Skeletal muscle satellite cell (primary cell): ENCODE results near the gene NEMF. TPM values are rescaled to one million over a fixed set of nuclear protein-coding genes. Genes with fewer than 3 reads are reported as not detected.
"Not testable (repeated sequence)": the region's sequence is repeated elsewhere in the genome, so short reads cannot be mapped to it uniquely, and the experiment has no call there.

Source experiments
- H3K27me3 ChIP-seq: 2 replicates; pipeline ENCODE4 v1.7.0; 2013; ENCODE audit warnings: low read length; ENCODE audit not compliant: control insufficient read depth, insufficient read depth
- H3K36me3 ChIP-seq: 2 replicates; pipeline ENCODE4 v1.7.0; 2013; ENCODE audit warnings: mild to moderate bottlenecking, control low read depth, low read length; ENCODE audit not compliant: insufficient read depth
- H3K4me1 ChIP-seq: 2 replicates; pipeline ENCODE4 v1.7.0; 2013; ENCODE audit warnings: low read length; ENCODE audit not compliant: control insufficient read depth, insufficient read depth
- H3K4me2 ChIP-seq: 2 replicates; pipeline ENCODE4 v1.7.0; 2013; ENCODE audit warnings: mild to moderate bottlenecking, low read length
- H3K4me3 ChIP-seq: 2 replicates; pipeline ENCODE4 v1.7.0; 2013; ENCODE audit warnings: low read length
- H3K9ac ChIP-seq: 2 replicates; pipeline ENCODE4 v1.7.0; 2013; ENCODE audit warnings: mild to moderate bottlenecking, low read depth, low read length, moderate library complexity
- H3K9me3 ChIP-seq: replicated peaks from 2 replicates; pipeline ENCODE4 v1.7.0; 2013; ENCODE audit warnings: mild to moderate bottlenecking, control low read depth, low read length
- total RNA-seq: library from RNA; depleted of rRNA; stranded (reverse); fragments of >200 nt; gene quantifications from 2 replicates; pipeline ENCODE4 v1.2.3, GENCODE V29; 2012; rRNA removed

The NEMF gene, protein sequence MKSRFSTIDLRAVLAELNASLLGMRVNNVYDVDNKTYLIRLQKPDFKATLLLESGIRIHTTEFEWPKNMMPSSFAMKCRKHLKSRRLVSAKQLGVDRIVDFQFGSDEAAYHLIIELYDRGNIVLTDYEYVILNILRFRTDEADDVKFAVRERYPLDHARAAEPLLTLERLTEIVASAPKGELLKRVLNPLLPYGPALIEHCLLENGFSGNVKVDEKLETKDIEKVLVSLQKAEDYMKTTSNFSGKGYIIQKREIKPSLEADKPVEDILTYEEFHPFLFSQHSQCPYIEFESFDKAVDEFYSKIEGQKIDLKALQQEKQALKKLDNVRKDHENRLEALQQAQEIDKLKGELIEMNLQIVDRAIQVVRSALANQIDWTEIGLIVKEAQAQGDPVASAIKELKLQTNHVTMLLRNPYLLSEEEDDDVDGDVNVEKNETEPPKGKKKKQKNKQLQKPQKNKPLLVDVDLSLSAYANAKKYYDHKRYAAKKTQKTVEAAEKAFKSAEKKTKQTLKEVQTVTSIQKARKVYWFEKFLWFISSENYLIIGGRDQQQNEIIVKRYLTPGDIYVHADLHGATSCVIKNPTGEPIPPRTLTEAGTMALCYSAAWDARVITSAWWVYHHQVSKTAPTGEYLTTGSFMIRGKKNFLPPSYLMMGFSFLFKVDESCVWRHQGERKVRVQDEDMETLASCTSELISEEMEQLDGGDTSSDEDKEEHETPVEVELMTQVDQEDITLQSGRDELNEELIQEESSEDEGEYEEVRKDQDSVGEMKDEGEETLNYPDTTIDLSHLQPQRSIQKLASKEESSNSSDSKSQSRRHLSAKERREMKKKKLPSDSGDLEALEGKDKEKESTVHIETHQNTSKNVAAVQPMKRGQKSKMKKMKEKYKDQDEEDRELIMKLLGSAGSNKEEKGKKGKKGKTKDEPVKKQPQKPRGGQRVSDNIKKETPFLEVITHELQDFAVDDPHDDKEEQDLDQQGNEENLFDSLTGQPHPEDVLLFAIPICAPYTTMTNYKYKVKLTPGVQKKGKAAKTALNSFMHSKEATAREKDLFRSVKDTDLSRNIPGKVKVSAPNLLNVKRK
- total RNA-seq, result 40.3 and 40.4 TPM in 2 replicates

DNA sequence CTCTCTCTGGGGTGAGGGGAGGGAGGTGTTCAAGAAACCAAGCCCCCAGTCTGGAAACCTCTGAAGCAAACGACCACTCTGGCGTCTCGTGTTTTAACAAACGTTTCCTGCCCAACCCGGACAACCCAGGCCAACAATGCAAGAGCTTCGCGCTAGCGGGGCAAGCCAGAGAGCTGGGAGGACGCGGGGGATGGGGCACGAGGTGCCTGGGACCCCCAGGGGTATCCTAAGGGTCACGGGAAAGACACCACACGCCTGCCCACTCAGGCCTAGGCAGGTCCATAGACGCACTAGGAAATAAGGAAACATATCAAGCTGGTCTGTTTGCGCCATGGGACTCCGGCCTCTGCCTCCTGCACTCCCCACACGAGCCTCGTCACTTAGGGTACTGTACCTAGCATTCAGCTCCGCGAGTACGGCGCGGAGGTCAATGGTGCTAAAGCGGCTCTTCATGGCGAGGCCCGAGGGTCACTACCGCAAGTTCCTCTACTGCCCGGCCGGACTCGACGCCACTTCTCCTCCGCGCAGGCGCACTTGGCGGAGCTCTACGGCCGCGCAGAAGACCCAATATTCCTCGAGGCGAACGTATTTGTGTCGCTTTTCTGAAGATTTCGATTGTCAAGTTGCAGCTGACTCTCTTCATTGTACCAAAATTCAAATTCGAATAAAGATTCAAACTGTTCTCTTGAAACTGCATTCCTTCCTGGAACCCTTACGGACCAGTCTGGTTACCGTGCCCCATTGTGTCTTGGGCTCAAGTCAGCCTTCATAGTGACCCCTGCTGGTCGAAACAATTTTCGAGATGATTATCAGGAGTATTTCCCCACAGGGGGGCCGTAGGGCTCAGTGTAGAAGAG is at the start of gene NEMF:
TSS of gene NEMF (minus strand) at position 488 of the 857 bp plus-strand sequence. CDS start at position 453, 35 bp downstream.
- peaks cover 10% of the 10 kb centered on the region for H3K4me1 ChIP-seq
- H3K9me3 ChIP-seq, result no peaks in the 10 kb centered on the region
- H3K27me3 ChIP-seq, result no peaks in the 10 kb centered on the region
- H3K4me3 ChIP-seq, result peak within 1 kb of the TSS; percentile 88
- peaks cover 19% of the 10 kb centered on the region for H3K36me3 ChIP-seq
- H3K9ac ChIP-seq, result peak within 1 kb of the TSS; percentile 96
- H3K4me2 ChIP-seq, result peak within 1 kb of the TSS; percentile 70

DNA sequence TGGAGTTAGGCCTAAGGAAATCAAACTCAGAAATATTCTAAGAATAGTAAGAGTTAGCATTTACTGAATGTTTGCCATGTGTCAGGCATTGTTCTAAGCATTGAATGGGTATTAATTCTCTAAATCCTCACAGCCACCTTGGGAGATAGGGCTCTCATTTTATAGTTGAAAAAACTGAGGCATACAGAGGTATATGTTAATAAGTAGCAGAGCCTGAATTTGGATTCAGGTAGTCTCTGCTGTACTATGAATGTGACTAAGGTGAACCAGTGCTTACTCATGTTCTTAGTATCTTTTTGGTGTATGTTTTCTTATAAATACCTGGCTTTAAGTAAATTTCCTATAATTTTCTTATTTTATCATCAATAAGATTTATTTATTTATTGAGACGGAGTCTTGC is 48.4 kb upstream of the NEMF start:
- Histone ChIP-seq H3K9me3 (no peaks in the 10 kb centered on the region), H3K36me3 (peaks cover 2% of the 10 kb centered on the region), H3K4me1 (peaks cover 19% of the 10 kb centered on the region), H3K27me3 (no peaks in the 10 kb centered on the region), H3K4me2 (no peak overlapping the region), H3K4me3 (no peak overlapping the region), H3K9ac (no peak overlapping the region)

DNA sequence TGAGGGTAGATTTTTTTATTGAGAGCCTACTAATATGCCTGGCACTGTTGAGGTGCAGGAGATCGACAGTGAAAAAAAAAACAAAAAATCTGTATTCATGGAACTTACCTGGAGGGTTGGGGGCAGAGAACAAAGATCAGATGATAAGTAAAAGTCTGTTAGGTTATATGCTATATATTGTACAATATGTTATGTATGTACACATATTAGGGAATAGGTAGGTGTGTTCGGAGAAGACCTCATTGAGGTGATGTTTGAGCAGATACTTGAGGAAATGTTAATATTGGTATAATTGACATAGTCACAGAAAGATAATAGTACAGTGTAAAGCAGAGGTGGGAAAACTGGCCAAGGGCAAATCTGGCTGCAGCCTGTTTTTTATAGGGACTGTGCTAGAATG is 45.9 kb upstream of the NEMF start:
- peaks cover 19% of the 10 kb centered on the region for H3K4me1 ChIP-seq
- H3K4me3 ChIP-seq, result no peak overlapping the region
- peak overlapping the region; percentile 9 for H3K4me2 ChIP-seq
- no peaks in the 10 kb centered on the region for H3K9me3 ChIP-seq
- H3K9ac ChIP-seq, result no peak overlapping the region
- peaks cover 25% of the 10 kb centered on the region for H3K36me3 ChIP-seq
- H3K27me3 ChIP-seq, result no peaks in the 10 kb centered on the region

DNA sequence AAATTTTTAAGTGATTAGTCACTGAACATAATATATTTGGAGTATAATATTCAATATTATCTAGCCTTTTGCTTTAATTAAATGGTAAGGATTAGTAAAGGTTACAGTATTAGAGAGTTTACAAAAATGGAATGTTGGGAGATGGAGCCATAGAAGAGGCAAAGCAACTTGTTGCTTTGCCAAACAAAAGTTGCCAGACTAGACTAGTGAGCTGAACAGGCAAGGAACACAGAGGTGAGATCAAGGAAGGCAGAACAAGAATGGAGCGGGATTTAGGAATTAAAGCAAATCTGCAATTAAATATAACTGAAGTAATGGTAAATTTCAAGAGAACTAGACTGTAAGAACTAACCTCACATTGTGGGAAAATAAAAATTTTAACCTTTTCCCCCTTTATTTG is 45.4 kb upstream of the NEMF start:
- Histone ChIP-seq H3K27me3 (no peaks in the 10 kb centered on the region), H3K4me2 (peak overlapping the region; percentile 85), H3K36me3 (peaks cover 28% of the 10 kb centered on the region), H3K4me3 (peak overlapping the region; percentile 23), H3K9me3 (no peaks in the 10 kb centered on the region), H3K9ac (peak overlapping the region; percentile 100), H3K4me1 (peaks cover 19% of the 10 kb centered on the region)

DNA sequence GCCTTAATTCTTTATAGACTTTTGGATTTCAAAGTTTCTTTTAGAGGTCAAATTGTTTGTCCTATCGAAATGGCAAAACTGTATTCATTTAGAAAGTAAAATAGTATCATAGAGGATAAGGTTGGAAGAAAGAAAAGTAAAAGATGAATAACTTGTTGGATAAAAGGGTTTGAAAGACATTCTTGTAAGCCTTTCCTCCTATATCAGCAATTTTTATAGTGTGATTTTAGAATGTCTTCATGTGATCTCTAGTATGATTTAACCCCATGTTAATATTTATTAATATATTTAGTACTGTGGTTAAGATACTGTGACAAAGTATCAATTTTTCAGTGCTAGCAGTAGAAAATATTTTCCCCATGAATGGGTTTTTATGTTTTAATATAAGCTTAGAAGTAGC is 44.8 kb upstream of the NEMF start:
- Histone ChIP-seq H3K27me3 (no peaks in the 10 kb centered on the region), H3K4me2 (peak overlapping the region; percentile 85), H3K9ac (peak overlapping the region; percentile 100), H3K4me3 (peak overlapping the region; percentile 100), H3K36me3 (peaks cover 28% of the 10 kb centered on the region), H3K4me1 (peaks cover 21% of the 10 kb centered on the region), H3K9me3 (no peaks in the 10 kb centered on the region)

DNA sequence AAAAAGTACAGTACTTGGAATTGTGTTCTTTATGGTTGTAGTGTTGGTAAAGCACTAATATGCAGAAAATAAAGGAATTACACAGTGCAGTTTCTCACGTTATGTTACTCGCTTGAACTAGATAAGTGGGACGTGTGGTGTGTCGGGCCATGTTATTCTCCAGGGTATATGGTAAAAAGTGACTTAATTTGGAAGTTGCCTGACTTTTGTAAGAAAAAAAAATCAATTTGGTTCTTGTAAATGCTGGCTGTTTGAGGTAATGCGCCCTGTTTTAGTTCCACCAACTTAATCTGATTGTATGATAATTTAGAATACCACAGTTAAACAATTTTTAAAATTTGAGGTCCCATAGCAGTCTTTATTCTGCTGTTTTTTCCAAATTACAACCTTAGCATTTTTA is 44.4 kb upstream of the NEMF start:
- peak overlapping the region; percentile 100 for H3K4me3 ChIP-seq
- H3K9ac ChIP-seq, result peak overlapping the region; percentile 100

DNA sequence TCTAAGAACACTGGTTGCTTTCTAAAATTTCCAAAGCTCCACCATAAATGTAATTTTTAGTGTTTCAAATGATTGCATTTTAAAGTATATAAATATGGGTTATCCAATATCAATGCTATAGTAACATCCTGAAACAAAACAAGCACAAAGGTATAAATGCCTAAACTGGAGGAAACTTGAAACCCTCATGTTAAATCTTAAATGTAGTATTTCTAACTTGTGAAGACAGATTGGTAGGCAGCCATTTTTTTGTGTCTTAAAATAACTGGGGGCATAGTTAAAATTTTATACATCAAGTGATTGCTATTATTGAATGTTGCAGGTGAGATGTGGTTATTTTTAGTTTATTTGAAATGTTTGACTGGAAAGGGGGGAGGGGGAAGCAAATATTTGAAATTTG is 43.7 kb upstream of the NEMF start:
- not testable (repeated sequence) for H3K27me3 ChIP-seq, H3K9me3 ChIP-seq
- Histone ChIP-seq H3K9ac (peak overlapping the region; percentile 100), H3K4me3 (peak overlapping the region; percentile 100), H3K36me3 (peaks cover 28% of the 10 kb centered on the region), H3K4me2 (peak overlapping the region; percentile 85), H3K4me1 (peaks cover 30% of the 10 kb centered on the region)

More for the DNA sequence above, 44.4 kb upstream of the NEMF start:
- H3K36me3 ChIP-seq, result peaks cover 28% of the 10 kb centered on the region
- no peaks in the 10 kb centered on the region for H3K27me3 ChIP-seq
- no peaks in the 10 kb centered on the region for H3K9me3 ChIP-seq
- peaks cover 25% of the 10 kb centered on the region for H3K4me1 ChIP-seq
- H3K4me2 ChIP-seq, result peak overlapping the region; percentile 85

DNA sequence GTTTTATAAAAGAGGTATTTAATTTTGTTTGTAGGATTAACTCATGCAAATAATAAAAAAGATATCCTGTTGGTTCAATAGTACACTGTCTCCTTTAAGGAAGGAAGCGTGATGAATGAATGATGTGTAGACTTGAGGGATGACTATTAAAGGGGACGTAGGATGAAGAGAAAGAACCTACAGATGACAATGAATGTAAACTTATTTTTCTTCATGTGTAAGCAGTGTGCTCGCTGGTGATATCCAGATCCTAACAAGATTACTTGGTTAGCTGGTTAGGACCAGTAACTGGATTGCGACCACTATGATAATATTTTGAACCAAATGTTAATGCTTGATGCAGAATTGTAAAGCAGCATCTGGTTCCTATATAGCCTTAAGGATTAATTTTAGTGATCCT is 42.9 kb upstream of the NEMF start:
- Histone ChIP-seq H3K27me3 (no peaks in the 10 kb centered on the region), H3K4me3 (peak overlapping the region; percentile 100), H3K4me1 (peaks cover 30% of the 10 kb centered on the region), H3K9me3 (no peaks in the 10 kb centered on the region), H3K36me3 (peaks cover 28% of the 10 kb centered on the region), H3K4me2 (peak overlapping the region; percentile 85), H3K9ac (peak overlapping the region; percentile 100)

DNA sequence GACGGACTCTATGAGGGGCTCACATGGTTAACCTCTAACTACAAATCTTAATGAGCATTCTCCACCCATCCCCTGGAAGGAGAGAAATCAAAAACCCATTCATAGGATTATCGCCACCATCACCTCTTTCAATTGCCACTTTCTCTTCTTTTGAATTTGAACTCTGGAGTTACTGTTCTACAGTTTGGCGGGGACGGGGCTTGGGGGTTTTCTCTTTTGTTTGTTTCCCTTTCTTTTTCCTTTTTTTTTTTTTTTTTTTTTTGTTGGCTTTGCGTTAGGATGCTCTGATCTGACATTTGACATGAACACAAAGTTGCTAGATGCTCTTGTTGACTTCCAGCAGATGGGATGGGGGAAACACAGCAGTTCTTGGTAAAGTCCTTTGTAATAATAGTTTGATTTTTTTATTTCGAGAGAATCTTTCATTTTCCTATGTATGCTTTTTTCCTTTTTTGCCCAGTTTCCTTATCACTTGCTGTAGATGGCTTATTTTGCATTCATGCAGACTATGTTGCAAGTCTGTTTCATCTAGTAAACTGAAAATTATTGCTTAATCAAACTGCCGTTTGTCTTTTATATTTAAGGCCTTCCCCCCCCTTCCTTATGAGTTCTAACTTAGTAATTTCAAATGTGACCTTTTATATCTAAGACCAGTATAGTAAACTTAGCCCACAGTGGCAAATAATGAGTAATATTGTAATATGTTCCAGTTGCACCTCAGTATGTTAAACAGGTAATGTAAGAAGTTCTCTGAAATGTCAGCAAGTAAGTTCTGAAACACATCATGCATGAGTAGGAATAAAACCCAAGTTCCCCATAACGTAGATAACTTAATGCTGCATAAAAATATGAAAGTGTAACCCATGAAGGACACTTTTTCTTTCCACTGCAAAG is 41.9 kb upstream of the NEMF start:
- H3K27me3 ChIP-seq, H3K9me3 ChIP-seq: not testable (repeated sequence)
- H3K36me3 ChIP-seq, result peaks cover 28% of the 10 kb centered on the region
- peak overlapping the region; percentile 100 for H3K4me3 ChIP-seq
- H3K9ac ChIP-seq, result peak overlapping the region; percentile 100
- peaks cover 30% of the 10 kb centered on the region for H3K4me1 ChIP-seq
- H3K4me2 ChIP-seq, result peak overlapping the region; percentile 85
